Measurements from ENCODE around the gene LIPC.

LIPC gene

DNA sequence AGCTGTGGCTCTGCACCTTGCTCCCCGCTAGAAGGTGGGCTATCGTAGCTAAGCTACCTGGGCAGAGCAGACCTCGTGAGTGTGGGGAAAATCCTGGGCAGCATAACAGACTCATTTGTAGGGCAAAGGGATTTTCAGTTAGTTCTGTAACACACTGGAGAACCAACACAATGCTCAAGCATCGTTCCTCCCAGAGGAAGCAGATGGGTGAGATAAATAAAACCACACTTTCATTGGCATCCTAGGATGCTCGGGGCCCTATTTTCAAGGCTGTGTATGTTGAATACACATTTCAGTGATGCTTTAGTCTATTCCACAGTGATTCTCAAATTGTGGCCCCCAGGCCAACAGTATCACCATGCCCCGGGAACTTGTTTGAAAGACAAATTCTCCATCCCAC, 20.0 kb downstream of the LIPC start:
- H3K4me3 ChIP-seq (ENCODE audit: low read depth, low read length), result no peak overlapping the region
- DNase-seq (ENCODE audit: low read depth), result no peak
- TF ChIP-seq, protein P1, sequence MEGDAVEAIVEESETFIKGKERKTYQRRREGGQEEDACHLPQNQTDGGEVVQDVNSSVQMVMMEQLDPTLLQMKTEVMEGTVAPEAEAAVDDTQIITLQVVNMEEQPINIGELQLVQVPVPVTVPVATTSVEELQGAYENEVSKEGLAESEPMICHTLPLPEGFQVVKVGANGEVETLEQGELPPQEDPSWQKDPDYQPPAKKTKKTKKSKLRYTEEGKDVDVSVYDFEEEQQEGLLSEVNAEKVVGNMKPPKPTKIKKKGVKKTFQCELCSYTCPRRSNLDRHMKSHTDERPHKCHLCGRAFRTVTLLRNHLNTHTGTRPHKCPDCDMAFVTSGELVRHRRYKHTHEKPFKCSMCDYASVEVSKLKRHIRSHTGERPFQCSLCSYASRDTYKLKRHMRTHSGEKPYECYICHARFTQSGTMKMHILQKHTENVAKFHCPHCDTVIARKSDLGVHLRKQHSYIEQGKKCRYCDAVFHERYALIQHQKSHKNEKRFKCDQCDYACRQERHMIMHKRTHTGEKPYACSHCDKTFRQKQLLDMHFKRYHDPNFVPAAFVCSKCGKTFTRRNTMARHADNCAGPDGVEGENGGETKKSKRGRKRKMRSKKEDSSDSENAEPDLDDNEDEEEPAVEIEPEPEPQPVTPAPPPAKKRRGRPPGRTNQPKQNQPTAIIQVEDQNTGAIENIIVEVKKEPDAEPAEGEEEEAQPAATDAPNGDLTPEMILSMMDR (IDR thresholded peaks at IDR 0.05; ENCODE audit: low read depth, low read length), result no peak
- TF ChIP-seq, protein P2, sequence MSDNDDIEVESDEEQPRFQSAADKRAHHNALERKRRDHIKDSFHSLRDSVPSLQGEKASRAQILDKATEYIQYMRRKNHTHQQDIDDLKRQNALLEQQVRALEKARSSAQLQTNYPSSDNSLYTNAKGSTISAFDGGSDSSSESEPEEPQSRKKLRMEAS (IDR thresholded peaks at IDR 0.05; ENCODE audit: low read depth, low read length), result no peak
- TF ChIP-seq POLR2A (IDR thresholded peaks at IDR 0.05; ENCODE audit: extremely low read depth, insufficient read length) (no peak), MYC (IDR thresholded peaks at IDR 0.05; ENCODE audit: low read depth, low read length) (no peak)

DNA sequence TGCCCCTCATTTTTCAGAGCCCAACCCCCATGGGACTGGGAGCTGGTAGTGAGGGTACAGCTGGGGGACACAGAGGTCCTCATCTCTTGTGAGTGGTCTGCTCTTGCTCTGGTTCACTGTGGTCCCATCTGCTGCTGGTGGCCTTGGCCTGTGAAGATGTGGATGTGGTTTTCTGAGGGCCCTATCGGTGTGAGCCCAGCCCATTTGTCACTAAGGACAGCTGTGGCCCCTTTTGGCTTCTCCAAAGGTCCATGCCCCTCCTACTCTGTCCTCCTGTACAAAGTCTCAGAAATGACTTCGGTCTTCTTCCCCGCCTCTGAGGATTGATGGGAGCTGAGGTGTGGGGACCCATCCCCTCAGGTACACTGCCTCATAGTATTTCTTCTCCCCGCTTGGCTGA, 21.0 kb downstream of the LIPC start:
- TF ChIP-seq, protein P1 (IDR thresholded peaks at IDR 0.05; ENCODE audit: low read depth, low read length), result no peak
- no peak for TF ChIP-seq MYC (IDR thresholded peaks at IDR 0.05; ENCODE audit: low read depth, low read length)
- TF ChIP-seq, protein P2 (IDR thresholded peaks at IDR 0.05; ENCODE audit: low read depth, low read length), result no peak
- TF ChIP-seq POLR2A (IDR thresholded peaks at IDR 0.05; ENCODE audit: extremely low read depth, insufficient read length), result no peak
- no peak for DNase-seq (ENCODE audit: low read depth)
- no peak overlapping the region for H3K4me3 ChIP-seq (ENCODE audit: low read depth, low read length)

DNA sequence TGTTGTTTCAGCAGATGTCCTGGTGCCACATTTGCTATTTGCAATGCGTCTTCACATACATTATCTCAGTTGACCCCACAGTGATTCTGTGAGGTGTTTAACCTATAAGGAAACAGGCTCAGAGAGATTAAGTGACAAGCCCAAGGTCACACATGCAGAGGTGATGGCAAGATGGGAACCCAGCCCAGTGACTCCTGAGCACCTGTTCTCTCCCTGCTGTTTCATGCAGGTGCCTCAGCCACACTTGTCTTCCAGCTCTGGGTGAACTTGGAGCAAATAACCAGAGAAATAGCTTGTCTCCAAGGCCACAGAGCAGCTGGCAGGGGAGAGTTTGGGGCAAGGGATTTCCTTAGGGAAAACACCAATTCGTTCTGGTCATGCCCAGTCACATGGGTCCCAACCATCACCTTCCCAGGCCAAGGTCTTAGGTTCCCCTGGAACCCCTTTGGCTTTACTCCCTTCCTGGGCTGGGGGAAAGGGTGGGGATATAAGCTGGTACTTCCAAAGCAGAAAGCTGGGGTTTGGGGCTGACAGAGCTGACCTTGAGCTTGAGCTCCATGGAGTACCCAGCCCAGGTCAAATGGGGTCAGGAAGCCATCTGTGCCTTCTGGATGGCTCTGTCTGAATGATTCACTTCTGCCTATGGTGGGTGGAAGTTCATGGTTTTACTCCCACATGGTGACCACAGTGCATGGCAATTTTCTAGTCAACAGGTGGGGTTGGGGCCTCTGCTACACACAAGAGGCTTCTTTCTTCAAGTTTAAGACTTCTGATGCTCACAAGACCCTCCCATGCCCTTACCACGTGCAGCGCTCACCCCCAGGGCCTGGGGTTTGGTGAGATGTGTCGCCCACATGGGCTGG, 22.4 kb downstream of the LIPC start:
- H3K4me3 ChIP-seq (ENCODE audit: low read depth, low read length), result no peak overlapping the region
- DNase-seq (ENCODE audit: low read depth), result peak; percentile 95
- TF ChIP-seq POLR2A (IDR thresholded peaks at IDR 0.05; ENCODE audit: extremely low read depth, insufficient read length) (no peak), MYC (IDR thresholded peaks at IDR 0.05; ENCODE audit: low read depth, low read length) (peak; percentile 90)
- TF ChIP-seq, protein P1 (IDR thresholded peaks at IDR 0.05; ENCODE audit: low read depth, low read length), result no peak
- TF ChIP-seq, protein P2 (IDR thresholded peaks at IDR 0.05; ENCODE audit: low read depth, low read length), result peak; percentile 93

DNA sequence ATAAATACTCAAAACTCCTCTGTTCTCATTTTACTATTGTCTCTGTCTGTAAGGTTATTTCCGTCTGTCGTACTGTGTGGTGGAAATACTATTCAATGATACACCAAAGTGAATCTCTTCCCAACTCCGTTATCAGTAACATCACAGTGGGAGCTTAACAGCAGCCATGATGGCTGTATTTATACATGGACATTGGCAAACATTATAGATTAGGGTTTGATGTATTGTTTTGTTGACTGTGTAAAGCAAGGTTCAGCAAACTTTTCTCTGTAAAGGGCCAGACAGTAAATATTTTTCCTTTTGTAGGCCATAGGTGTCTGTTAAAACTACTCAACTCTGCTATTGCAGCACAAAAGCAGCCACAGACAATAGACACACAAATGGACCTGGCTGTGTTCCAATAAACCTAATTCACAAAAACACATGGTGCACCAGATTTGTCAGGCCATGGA, 23.2 kb downstream of the LIPC start:
- TF ChIP-seq MYC (IDR thresholded peaks at IDR 0.05; ENCODE audit: low read depth, low read length) (no peak), POLR2A (IDR thresholded peaks at IDR 0.05; ENCODE audit: extremely low read depth, insufficient read length) (no peak)
- TF ChIP-seq, protein P2 (IDR thresholded peaks at IDR 0.05; ENCODE audit: low read depth, low read length), result no peak
- TF ChIP-seq, protein P1 (IDR thresholded peaks at IDR 0.05; ENCODE audit: low read depth, low read length), result no peak
- peak; percentile 17 for DNase-seq (ENCODE audit: low read depth)
- no peak overlapping the region for H3K4me3 ChIP-seq (ENCODE audit: low read depth, low read length)

DNA sequence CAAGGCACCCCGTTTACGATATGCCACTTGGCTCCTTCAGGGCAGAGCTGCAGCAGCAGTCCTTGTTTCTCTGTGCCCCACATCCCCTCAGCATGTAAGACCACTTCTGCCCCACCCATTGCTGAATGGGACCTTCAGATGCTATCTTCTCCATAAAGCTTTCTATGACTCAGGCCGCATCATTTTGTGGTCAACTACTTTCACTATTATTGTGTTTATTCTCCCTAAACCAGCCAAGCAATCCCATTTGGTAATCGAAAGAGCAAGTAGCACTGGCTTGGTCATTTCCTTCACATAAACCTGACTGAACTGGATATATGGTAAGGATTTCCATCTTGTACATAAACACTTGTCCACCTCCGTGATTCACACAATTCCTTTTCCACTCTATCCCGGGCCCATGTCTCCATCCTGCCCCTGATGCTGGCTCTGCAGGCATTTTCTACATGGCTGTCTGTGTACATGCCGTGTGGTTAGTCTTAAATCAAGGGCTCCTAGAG, 25.7 kb downstream of the LIPC start:
- TF ChIP-seq MYC (IDR thresholded peaks at IDR 0.05; ENCODE audit: low read depth, low read length), result peak; percentile 42; the same call in 1 of the 2 replicates
- TF ChIP-seq, protein P2 (IDR thresholded peaks at IDR 0.05; ENCODE audit: low read depth, low read length), result 0 out of 2 replicates have a peak, but pooled peaks have one; percentile 28
- TF ChIP-seq POLR2A (IDR thresholded peaks at IDR 0.05; ENCODE audit: extremely low read depth, insufficient read length), result no peak
- TF ChIP-seq, protein P1 (IDR thresholded peaks at IDR 0.05; ENCODE audit: low read depth, low read length), result no peak
- DNase-seq (ENCODE audit: low read depth), result peak; percentile 88
- no peak overlapping the region for H3K4me3 ChIP-seq (ENCODE audit: low read depth, low read length)
